ENCODE results near the gene MAP3K13. TPM values are rescaled to one million over a fixed set of nuclear protein-coding genes. Genes with fewer than 3 reads are reported as not detected.

Gene MAP3K13
- total RNA-seq, 1 experiment from 2014 or later, result 10.6 TPM

DNA sequence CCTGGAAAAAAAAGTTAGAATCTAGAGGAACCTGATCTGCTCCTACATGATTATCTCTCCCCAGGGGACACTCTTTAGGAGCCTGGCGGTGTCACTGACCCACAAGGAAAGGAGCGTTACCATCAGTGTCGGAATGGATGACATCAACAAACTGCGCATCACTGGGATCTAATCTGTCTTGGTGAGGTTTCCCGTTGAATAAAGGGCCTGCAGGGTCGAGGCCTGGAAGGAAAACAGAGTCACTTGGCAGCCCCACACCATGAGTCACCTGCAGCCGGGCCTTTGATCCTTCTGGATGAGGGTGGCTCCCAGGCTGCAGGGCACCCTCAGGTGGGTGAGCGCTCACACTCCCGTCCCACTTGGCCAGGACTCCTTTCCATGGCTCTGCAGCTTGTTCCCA, 164.4 kb downstream of the MAP3K13 start:
- no peak overlapping the region for H3K4me3 Mint-ChIP-seq
- no CpG with 5 or more reads among the region's 9 CpGs for WGBS (ENCODE audit: extremely low coverage, insufficient read length, low lambda C conversion rate)
- Histone ChIP-seq H3K9ac (ENCODE audit: extremely low read depth, insufficient read length, low read length) (no peak overlapping the region), H3K23ac (ENCODE audit: insufficient read length, low read depth, low read length) (no peak overlapping the region), H3K27me3 (ENCODE audit: insufficient read depth, low read length) (no peaks in the 10 kb centered on the region), H3K4me1 (ENCODE audit: insufficient read depth, low read length) (no peaks in the 10 kb centered on the region), H3K56ac (ENCODE audit: insufficient read length, low read depth, low read length) (no peak overlapping the region), H4K5ac (ENCODE audit: insufficient read length, low read depth, low read length) (no peak overlapping the region), H3K27ac (ENCODE audit: insufficient read length, low read depth, low read length) (no peak overlapping the region), H3K23me2 (ENCODE audit: insufficient read length, low read depth, low read length, poor library complexity, severe bottlenecking) (no peaks in the 10 kb centered on the region), H4K20me1 (ENCODE audit: control insufficient read depth, insufficient read depth, insufficient read length) (no peaks in the 10 kb centered on the region), H2AK5ac (ENCODE audit: insufficient read length, low read length) (no peak overlapping the region), H4K8ac (replicated peaks; ENCODE audit: insufficient read length, low read depth, low read length) (no peak overlapping the region), H3K14ac (ENCODE audit: insufficient read depth, low read length) (no peak overlapping the region), H4K91ac (ENCODE audit: insufficient read length, low read depth, low read length) (no peak overlapping the region), H3K79me1 (ENCODE audit: insufficient read depth, low read depth, low read length, poor library complexity, severe bottlenecking) (no peaks in the 10 kb centered on the region), H3T11ph (ENCODE audit: low read length) (no peak overlapping the region), H2BK12ac (ENCODE audit: insufficient read length, low read depth, low read length) (no peak overlapping the region), H2BK15ac (ENCODE audit: low read depth, low read length) (no peak overlapping the region), H2BK120ac (ENCODE audit: low read depth, low read length, poor library complexity, severe bottlenecking) (no peak overlapping the region), H3K4me2 (ENCODE audit: insufficient read depth, insufficient read length, low read length) (no peak overlapping the region), H3K79me2 (ENCODE audit: insufficient read depth, low read length) (no peaks in the 10 kb centered on the region), H2BK5ac (ENCODE audit: insufficient read length, low read length) (no peak overlapping the region), H3K4ac (ENCODE audit: low read depth, low read length) (no peak overlapping the region), H2AFZ (ENCODE audit: low read length) (no peak overlapping the region), H2BK20ac (ENCODE audit: low read depth, low read length, poor library complexity, severe bottlenecking) (no peak overlapping the region), H3K9me3 (ENCODE audit: control insufficient read depth, low read depth, low read length) (no peaks in the 10 kb centered on the region), H3K18ac (ENCODE audit: insufficient read length, low read depth, low read length) (no peak overlapping the region)
- H3K9me3 Mint-ChIP-seq, result no peaks in the 10 kb centered on the region
- DNase-seq, result no peak
- TF ChIP-seq, protein P1, sequence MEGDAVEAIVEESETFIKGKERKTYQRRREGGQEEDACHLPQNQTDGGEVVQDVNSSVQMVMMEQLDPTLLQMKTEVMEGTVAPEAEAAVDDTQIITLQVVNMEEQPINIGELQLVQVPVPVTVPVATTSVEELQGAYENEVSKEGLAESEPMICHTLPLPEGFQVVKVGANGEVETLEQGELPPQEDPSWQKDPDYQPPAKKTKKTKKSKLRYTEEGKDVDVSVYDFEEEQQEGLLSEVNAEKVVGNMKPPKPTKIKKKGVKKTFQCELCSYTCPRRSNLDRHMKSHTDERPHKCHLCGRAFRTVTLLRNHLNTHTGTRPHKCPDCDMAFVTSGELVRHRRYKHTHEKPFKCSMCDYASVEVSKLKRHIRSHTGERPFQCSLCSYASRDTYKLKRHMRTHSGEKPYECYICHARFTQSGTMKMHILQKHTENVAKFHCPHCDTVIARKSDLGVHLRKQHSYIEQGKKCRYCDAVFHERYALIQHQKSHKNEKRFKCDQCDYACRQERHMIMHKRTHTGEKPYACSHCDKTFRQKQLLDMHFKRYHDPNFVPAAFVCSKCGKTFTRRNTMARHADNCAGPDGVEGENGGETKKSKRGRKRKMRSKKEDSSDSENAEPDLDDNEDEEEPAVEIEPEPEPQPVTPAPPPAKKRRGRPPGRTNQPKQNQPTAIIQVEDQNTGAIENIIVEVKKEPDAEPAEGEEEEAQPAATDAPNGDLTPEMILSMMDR (conservative IDR thresholded peaks at IDR 0.05), result no peak
- peaks cover 2% of the 10 kb centered on the region; the same call in 1 of the 2 replicates for H3K27me3 Mint-ChIP-seq (ENCODE audit: low read depth)
- H3K4me1 Mint-ChIP-seq, result no peaks in the 10 kb centered on the region
- no peaks in the 10 kb centered on the region for H3K36me3 Mint-ChIP-seq (ENCODE audit: insufficient read depth in 1 of 3, low read depth in 3 of 3)
- H3K27ac Mint-ChIP-seq, result no peak overlapping the region

All from H9 (cell line).